Large intestine (tissue), 3 donors: ENCODE results near the gene PRLR. TPM values are rescaled to one million over a fixed set of nuclear protein-coding genes. Genes with fewer than 3 reads are reported as not detected.
A peak's percentile ranks its signal among the peaks of the same experiment; 100 is the strongest.
"Not testable (repeated sequence)": the region's sequence is repeated elsewhere in the genome, so short reads cannot be mapped to it uniquely, and the experiment has no call there.

Source experiments
- DNase-seq, 2 donors: peaks; one replicate each; pipeline versions ENCODE4 v3.0.0 to v3.0.0-alpha.2; 2013
- H3K27ac ChIP-seq: one replicate; pipeline ENCODE4 v1.5.1; 2013; ENCODE audit warnings: low read length
- H3K27me3 ChIP-seq: 2 replicates; pipeline ENCODE4 v1.6.1; 2013; ENCODE audit warnings: low read length; ENCODE audit not compliant: control insufficient read depth, insufficient read depth
- H3K36me3 ChIP-seq: 2 replicates; pipeline ENCODE4 v1.6.1; 2013; ENCODE audit warnings: low read length; ENCODE audit not compliant: control insufficient read depth, insufficient read depth
- H3K4me1 ChIP-seq: one replicate; pipeline ENCODE4 v1.6.1; 2013; ENCODE audit warnings: low read length; ENCODE audit not compliant: control insufficient read depth, insufficient read depth
- H3K4me3 ChIP-seq: one replicate; pipeline ENCODE4 v1.5.1; 2013; ENCODE audit warnings: low read length
- H3K9me3 ChIP-seq: one replicate; pipeline ENCODE4 v1.6.1; 2013; ENCODE audit warnings: mild to moderate bottlenecking, low read depth, low read length, moderate library complexity; ENCODE audit not compliant: control insufficient read depth
- WGBS: methylation state at CpG from one replicate; pipeline ENCODE4 v1.1.5; 2013; ENCODE audit warnings: low lambda C conversion rate; ENCODE audit not compliant: insufficient coverage; 5-methylcytosine and 5-hydroxymethylcytosine counted together
- polyA plus RNA-seq: library from polyadenylated mRNA; unstranded; fragments of 120-200 nt; gene quantifications from one replicate; pipeline ENCODE4 v1.2.1, GENCODE V29; 2013

The PRLR gene
- polyA plus RNA-seq, 1 donor: 56.0 TPM

GRCh38 chr5:35046774-35047173 is 183.5 kb downstream of the PRLR start:
- Histone ChIP-seq H3K36me3 (peaks cover 3% of the 10 kb centered on the region), H3K4me3 (peak overlapping the region; percentile 54), H3K27me3 (no peaks in the 10 kb centered on the region), H3K9me3 (no peaks in the 10 kb centered on the region), H3K27ac (peak overlapping the region; percentile 81), H3K4me1 (peaks cover 29% of the 10 kb centered on the region)
- DNase-seq: peak in 1 of 2 donors; percentile 7
- 100% methylated on average over 1 of the region's 4 CpGs for WGBS

GRCh38 chr5:35045280-35045679 is 185.0 kb downstream of the PRLR start:
- Histone ChIP-seq H3K36me3 (peaks cover 3% of the 10 kb centered on the region), H3K4me3 (no peak overlapping the region), H3K9me3 (no peaks in the 10 kb centered on the region), H3K27me3 (no peaks in the 10 kb centered on the region), H3K4me1 (peaks cover 17% of the 10 kb centered on the region), H3K27ac (no peak overlapping the region)
- DNase-seq: no peak
- WGBS: 71% methylated on average over 1 of the region's 1 CpG

- Histone ChIP-seq H3K27ac (no peak overlapping the region), H3K36me3 (peaks cover 3% of the 10 kb centered on the region), H3K9me3 (no peaks in the 10 kb centered on the region), H3K4me3 (no peak overlapping the region), H3K27me3 (no peaks in the 10 kb centered on the region), H3K4me1 (peaks cover 11% of the 10 kb centered on the region)
- no peak for DNase-seq
- no CpG with 5 or more reads among the region's 4 CpGs for WGBS
Measured at GRCh38 chr5:35044649-35045048, 185.6 kb downstream of the PRLR start.

GRCh38 chr5:35042781-35043180 is 187.5 kb downstream of the PRLR start:
- H3K27ac ChIP-seq: no peak overlapping the region
- no peaks in the 10 kb centered on the region for H3K4me1 ChIP-seq
- peaks cover 3% of the 10 kb centered on the region for H3K36me3 ChIP-seq
- H3K9me3 ChIP-seq: no peaks in the 10 kb centered on the region
- no peaks in the 10 kb centered on the region for H3K27me3 ChIP-seq
- 100% methylated on average over 1 of the region's 4 CpGs for WGBS
- no peak for DNase-seq
- H3K4me3 ChIP-seq: no peak overlapping the region

- Histone ChIP-seq H3K9me3 (no peaks in the 10 kb centered on the region), H3K27ac (no peak overlapping the region), H3K4me3 (no peak overlapping the region), H3K36me3 (peaks cover 3% of the 10 kb centered on the region), H3K27me3 (no peaks in the 10 kb centered on the region), H3K4me1 (no peaks in the 10 kb centered on the region)
- no CpG with 5 or more reads among the region's 3 CpGs for WGBS
- DNase-seq: no peak
Measured at GRCh38 chr5:35041261-35041660, 189.0 kb downstream of the PRLR start.

- H3K27me3 ChIP-seq: no peaks in the 10 kb centered on the region
- no peaks in the 10 kb centered on the region for H3K4me1 ChIP-seq
- no peak overlapping the region for H3K4me3 ChIP-seq
- H3K36me3 ChIP-seq: no peaks in the 10 kb centered on the region
- no peaks in the 10 kb centered on the region for H3K9me3 ChIP-seq
- no peak overlapping the region for H3K27ac ChIP-seq
- no peak for DNase-seq
- WGBS: no CpG with 5 or more reads among the region's 2 CpGs
Measured at GRCh38 chr5:35038891-35039290, 191.4 kb downstream of the PRLR start.

- 87% methylated on average over 3 of the region's 4 CpGs for WGBS
- no peaks in the 10 kb centered on the region for H3K27me3 ChIP-seq
- no peak overlapping the region for H3K4me3 ChIP-seq
- H3K9me3 ChIP-seq: no peaks in the 10 kb centered on the region
- H3K4me1 ChIP-seq: no peaks in the 10 kb centered on the region
- H3K36me3 ChIP-seq: peaks cover 9% of the 10 kb centered on the region
- H3K27ac ChIP-seq: no peak overlapping the region
- no peak for DNase-seq
Measured at GRCh38 chr5:35036536-35036935, 193.8 kb downstream of the PRLR start.

- H3K9me3 ChIP-seq, H3K4me3 ChIP-seq, DNase-seq, H3K4me1 ChIP-seq, H3K27me3 ChIP-seq, H3K27ac ChIP-seq: not testable (repeated sequence)
- WGBS: 71% methylated on average over 2 of the region's 4 CpGs
- H3K36me3 ChIP-seq: peaks cover 11% of the 10 kb centered on the region
Measured at GRCh38 chr5:35035929-35036328, 194.4 kb downstream of the PRLR start.

GRCh38 chr5:35035271-35035670 is 195.0 kb downstream of the PRLR start:
- Histone ChIP-seq H3K9me3 (no peaks in the 10 kb centered on the region), H3K27me3 (no peaks in the 10 kb centered on the region), H3K4me3 (no peak overlapping the region), H3K36me3 (peaks cover 13% of the 10 kb centered on the region), H3K4me1 (no peaks in the 10 kb centered on the region), H3K27ac (no peak overlapping the region)
- DNase-seq: no peak
- WGBS: no CpG with 5 or more reads among the region's 3 CpGs

GRCh38 chr5:35032356-35032755 is 197.9 kb downstream of the PRLR start:
- Histone ChIP-seq H3K27me3 (no peaks in the 10 kb centered on the region), H3K9me3 (no peaks in the 10 kb centered on the region), H3K4me1 (peaks cover 5% of the 10 kb centered on the region), H3K4me3 (no peak overlapping the region), H3K36me3 (peaks cover 13% of the 10 kb centered on the region), H3K27ac (no peak overlapping the region)
- WGBS: 90% methylated on average over 2 of the region's 6 CpGs
- no peak for DNase-seq

- peaks cover 13% of the 10 kb centered on the region for H3K36me3 ChIP-seq
- no peaks in the 10 kb centered on the region for H3K27me3 ChIP-seq
- no peak overlapping the region for H3K4me3 ChIP-seq
- no peaks in the 10 kb centered on the region for H3K9me3 ChIP-seq
- WGBS: 100% methylated on average over 2 of the region's 5 CpGs
- no peak overlapping the region for H3K27ac ChIP-seq
- peaks cover 10% of the 10 kb centered on the region for H3K4me1 ChIP-seq
- DNase-seq: no peak
Measured at GRCh38 chr5:35031276-35031675, 199.0 kb downstream of the PRLR start.
